ENCODE results near the gene ECT2L. TPM values are rescaled to one million over a fixed set of nuclear protein-coding genes. Genes with fewer than 3 reads are reported as not detected.

Gene ECT2L
- polyA plus RNA-seq, 2 of the 4 experiments (the other 2 are of a cell fraction), result 0.01 TPM; not detected in 1

GRCh38 chr6:138821519-138821918, 25.6 kb downstream of the ECT2L start:
- no peak for TF ChIP-seq ZFP36 (IDR thresholded peaks at IDR 0.05; ENCODE audit: borderline replicate concordance, partially characterized antibody)
- no peak for TF ChIP-seq CBX8 (IDR thresholded peaks at IDR 0.05)
- TF ChIP-seq BHLHE40 (IDR thresholded peaks at IDR 0.05; ENCODE audit: low read depth, low read length), result no peak
- TF ChIP-seq CHD2 (IDR thresholded peaks at IDR 0.05; ENCODE audit: low read length, partially characterized antibody), result no peak
- TF ChIP-seq NFE2L2 (conservative IDR thresholded peaks at IDR 0.05; ENCODE audit: low read length), result no peak
- TF ChIP-seq CEBPB (IDR thresholded peaks at IDR 0.05), result no peak
- Histone ChIP-seq H3K4me2 (no peak overlapping the region), H3K9me3 (no peaks in the 10 kb centered on the region), H3K4me1 (no peaks in the 10 kb centered on the region), H3K27ac (no peak overlapping the region), H3K4me3 (no peak overlapping the region)
- WGBS (ENCODE audit: missing lambda C conversion rate), result 84% methylated on average over 4 of the region's 4 CpGs
- POLR2A ChIA-PET, result no interaction called here
- FAIRE-seq (no peak), DNase-seq (ENCODE audit: low read depth in 1 of 2, low spot score in 1 of 2) (no peak), ATAC-seq (no peak)
- CTCF ChIA-PET, result interaction anchor here (0.5 to 1.6 kb wide), 3 partner anchors 496 to 543 kb away, joined by 3 to 5 read pairs (median 5); no protein-coding TSS in a partner anchor

DNA sequence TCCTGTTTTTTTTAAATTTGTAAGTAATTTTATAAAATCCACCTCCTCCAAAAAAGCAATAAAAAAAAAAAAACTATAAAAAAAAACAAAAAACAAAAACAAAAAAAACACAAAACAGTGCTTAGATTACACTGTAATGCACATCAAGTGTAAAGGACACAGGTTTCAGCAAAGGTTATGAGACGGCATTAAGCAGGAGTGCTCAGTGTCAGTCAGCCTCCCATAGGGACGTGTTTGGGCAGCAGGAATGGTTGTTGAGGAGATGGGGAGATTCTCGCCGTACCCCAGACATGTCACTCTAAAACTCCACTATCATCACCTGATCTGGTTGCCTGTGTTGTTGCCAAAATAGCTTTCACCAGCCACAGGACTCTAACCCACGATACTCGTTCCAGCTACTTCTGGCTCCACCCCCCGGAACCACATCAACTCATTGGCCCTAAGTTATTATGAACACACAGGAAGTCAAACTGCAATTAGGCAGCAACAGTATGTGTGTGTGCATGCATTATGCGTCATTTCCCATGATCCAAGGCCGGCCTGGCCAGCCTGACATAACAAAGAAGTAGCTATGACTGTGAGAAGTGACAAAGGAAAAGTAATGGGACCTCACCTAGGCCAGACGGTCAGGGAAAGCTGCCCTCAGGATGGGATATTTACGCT, 28.7 kb downstream of the ECT2L start:
- Histone ChIP-seq H3K9me3 (no peaks in the 10 kb centered on the region), H3K4me2 (no peak overlapping the region), H3K27ac (no peak overlapping the region), H3K4me3 (no peak overlapping the region), H3K4me1 (no peaks in the 10 kb centered on the region)
- no peak for DNase-seq (ENCODE audit: low read depth in 1 of 2, low spot score in 1 of 2)
- POLR2A ChIA-PET, result no interaction called here
- CTCF ChIA-PET, result interaction anchor here (0.5 kb wide), 1 partner anchor 147 kb away, joined by 3 read pairs; no protein-coding TSS in a partner anchor
- no peak for FAIRE-seq
- ATAC-seq, result no peak
- no peak for TF ChIP-seq PBX3 (IDR thresholded peaks at IDR 0.05)
- no peak for TF ChIP-seq MAZ (IDR thresholded peaks at IDR 0.05; ENCODE audit: borderline replicate concordance, low read depth, low read length)
- TF ChIP-seq BCL3 (IDR thresholded peaks at IDR 0.05), result no peak
- TF ChIP-seq ELK1 (IDR thresholded peaks at IDR 0.05; ENCODE audit: low read depth, low read length), result no peak
- no peak for TF ChIP-seq ZNF302 (CRISPR knock-in tag; IDR thresholded peaks at IDR 0.05)
- TF ChIP-seq, protein P1, sequence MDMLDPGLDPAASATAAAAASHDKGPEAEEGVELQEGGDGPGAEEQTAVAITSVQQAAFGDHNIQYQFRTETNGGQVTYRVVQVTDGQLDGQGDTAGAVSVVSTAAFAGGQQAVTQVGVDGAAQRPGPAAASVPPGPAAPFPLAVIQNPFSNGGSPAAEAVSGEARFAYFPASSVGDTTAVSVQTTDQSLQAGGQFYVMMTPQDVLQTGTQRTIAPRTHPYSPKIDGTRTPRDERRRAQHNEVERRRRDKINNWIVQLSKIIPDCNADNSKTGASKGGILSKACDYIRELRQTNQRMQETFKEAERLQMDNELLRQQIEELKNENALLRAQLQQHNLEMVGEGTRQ (IDR thresholded peaks at IDR 0.05), result no peak
- no peak for TF ChIP-seq HOXB13 (CRISPR knock-in tag; IDR thresholded peaks at IDR 0.05; ENCODE audit: low read depth)
- TF ChIP-seq NFE2L2 (conservative IDR thresholded peaks at IDR 0.05; ENCODE audit: low read length), result no peak
- TF ChIP-seq, protein P2, sequence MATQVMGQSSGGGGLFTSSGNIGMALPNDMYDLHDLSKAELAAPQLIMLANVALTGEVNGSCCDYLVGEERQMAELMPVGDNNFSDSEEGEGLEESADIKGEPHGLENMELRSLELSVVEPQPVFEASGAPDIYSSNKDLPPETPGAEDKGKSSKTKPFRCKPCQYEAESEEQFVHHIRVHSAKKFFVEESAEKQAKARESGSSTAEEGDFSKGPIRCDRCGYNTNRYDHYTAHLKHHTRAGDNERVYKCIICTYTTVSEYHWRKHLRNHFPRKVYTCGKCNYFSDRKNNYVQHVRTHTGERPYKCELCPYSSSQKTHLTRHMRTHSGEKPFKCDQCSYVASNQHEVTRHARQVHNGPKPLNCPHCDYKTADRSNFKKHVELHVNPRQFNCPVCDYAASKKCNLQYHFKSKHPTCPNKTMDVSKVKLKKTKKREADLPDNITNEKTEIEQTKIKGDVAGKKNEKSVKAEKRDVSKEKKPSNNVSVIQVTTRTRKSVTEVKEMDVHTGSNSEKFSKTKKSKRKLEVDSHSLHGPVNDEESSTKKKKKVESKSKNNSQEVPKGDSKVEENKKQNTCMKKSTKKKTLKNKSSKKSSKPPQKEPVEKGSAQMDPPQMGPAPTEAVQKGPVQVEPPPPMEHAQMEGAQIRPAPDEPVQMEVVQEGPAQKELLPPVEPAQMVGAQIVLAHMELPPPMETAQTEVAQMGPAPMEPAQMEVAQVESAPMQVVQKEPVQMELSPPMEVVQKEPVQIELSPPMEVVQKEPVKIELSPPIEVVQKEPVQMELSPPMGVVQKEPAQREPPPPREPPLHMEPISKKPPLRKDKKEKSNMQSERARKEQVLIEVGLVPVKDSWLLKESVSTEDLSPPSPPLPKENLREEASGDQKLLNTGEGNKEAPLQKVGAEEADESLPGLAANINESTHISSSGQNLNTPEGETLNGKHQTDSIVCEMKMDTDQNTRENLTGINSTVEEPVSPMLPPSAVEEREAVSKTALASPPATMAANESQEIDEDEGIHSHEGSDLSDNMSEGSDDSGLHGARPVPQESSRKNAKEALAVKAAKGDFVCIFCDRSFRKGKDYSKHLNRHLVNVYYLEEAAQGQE (IDR thresholded peaks at IDR 0.05), result no peak
- no peak for TF ChIP-seq ZFP36 (IDR thresholded peaks at IDR 0.05; ENCODE audit: borderline replicate concordance, partially characterized antibody)
- TF ChIP-seq HOXA7 (CRISPR knock-in tag; IDR thresholded peaks at IDR 0.05), result no peak
- TF ChIP-seq FOSB (CRISPR knock-in tag; IDR thresholded peaks at IDR 0.05), result no peak
- TF ChIP-seq RCOR1 (IDR thresholded peaks at IDR 0.05; ENCODE audit: low read depth, low read length), result no peak
- no peak for TF ChIP-seq POLR2A (IDR thresholded peaks at IDR 0.05; ENCODE audit: low read length)
- no peak for TF ChIP-seq RAD21 (conservative IDR thresholded peaks at IDR 0.05 in 1 of 2, IDR thresholded peaks at IDR 0.05 in 1 of 2)
- no peak for TF ChIP-seq CHD2 (IDR thresholded peaks at IDR 0.05; ENCODE audit: low read length, partially characterized antibody)
- 76% methylated on average over 11 of the region's 11 CpGs for WGBS (ENCODE audit: missing lambda C conversion rate)

All from A549 (cell line).